Measurements from ENCODE around the gene DOP1B.

DOP1B gene

DNA sequence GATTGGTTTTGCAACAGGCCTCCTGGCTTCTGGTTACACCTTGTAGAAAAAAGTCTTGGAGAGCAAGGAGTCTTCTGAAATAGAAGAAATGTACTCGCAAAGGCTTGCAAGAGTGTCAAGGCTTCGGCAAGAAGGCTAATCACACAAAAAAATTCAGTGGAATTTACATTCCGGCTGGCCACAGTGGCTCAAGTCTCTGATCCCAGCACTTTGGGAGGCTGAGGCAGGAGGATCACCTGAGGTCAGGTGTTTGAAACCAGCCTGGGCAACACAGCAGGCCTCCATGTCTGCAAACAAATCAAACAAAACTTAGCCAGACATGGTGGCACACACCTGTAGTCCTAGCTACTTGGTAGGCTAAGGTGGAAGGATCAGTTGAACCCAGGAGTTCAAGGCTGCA, 7.7 kb upstream of the DOP1B start:
- H3K4me1 ChIP-seq, result no peaks in the 10 kb centered on the region
- H3K4me3 ChIP-seq (ENCODE audit: low read depth, low read length), result no peak overlapping the region
- no peaks in the 10 kb centered on the region; the same call in 1 of the 2 replicates for H3K9me3 ChIP-seq
- H3K27me3 ChIP-seq, result no peaks in the 10 kb centered on the region
- H3K36me3 ChIP-seq, result no peaks in the 10 kb centered on the region
- DNase-seq, result no peak
- TF ChIP-seq, protein P1, sequence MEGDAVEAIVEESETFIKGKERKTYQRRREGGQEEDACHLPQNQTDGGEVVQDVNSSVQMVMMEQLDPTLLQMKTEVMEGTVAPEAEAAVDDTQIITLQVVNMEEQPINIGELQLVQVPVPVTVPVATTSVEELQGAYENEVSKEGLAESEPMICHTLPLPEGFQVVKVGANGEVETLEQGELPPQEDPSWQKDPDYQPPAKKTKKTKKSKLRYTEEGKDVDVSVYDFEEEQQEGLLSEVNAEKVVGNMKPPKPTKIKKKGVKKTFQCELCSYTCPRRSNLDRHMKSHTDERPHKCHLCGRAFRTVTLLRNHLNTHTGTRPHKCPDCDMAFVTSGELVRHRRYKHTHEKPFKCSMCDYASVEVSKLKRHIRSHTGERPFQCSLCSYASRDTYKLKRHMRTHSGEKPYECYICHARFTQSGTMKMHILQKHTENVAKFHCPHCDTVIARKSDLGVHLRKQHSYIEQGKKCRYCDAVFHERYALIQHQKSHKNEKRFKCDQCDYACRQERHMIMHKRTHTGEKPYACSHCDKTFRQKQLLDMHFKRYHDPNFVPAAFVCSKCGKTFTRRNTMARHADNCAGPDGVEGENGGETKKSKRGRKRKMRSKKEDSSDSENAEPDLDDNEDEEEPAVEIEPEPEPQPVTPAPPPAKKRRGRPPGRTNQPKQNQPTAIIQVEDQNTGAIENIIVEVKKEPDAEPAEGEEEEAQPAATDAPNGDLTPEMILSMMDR (IDR thresholded peaks at IDR 0.05; ENCODE audit: low read depth, low read length), result no peak

DNA sequence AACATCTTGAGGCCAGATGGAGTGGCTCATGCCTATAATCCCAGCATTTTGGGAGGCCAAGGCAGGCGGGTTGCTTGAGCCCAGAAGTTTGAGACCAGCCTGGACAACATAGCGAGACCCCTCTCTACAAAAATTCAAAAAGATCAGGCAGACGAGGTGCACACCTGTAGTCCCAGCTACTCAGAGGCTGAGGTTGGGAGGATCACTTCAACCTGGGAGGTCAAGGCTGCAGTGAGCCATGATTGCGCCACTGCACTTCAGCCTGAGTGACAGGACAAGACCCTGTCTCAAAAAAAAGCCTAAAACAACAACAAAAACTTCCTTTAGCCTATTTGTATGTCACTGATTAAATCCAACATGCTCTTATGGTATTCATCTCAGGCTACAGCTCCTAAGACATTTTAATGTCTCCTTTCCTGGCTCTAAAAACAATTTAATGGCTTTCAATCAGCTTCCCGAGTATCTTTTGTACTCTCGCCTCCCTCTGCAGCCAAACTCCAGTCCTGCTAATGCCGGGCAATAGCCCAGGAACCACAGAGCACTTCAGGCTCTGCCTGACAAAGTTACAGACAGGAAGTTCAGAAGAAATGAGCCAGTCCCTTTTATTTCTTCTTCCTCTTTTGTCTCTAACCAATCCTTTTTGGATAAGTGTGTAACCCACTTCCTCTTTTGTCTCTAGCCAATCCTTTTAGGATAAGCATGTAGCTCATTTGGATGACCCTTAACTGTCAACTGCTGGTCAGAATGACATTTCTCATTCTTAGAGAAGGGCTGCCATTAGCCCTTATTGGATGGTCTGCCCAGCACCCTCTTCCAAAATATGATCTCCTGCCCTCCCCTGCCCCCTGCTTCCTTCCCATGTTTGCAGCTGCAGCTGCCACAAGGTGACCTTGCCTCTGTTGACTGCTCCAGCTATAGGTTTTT, 6.6 kb upstream of the DOP1B start:
- Histone ChIP-seq H3K4me3 (ENCODE audit: low read depth, low read length) (no peak overlapping the region), H3K4me1 (no peaks in the 10 kb centered on the region), H3K27me3 (no peaks in the 10 kb centered on the region), H3K9me3 (no peaks in the 10 kb centered on the region; the same call in 1 of the 2 replicates), H3K36me3 (no peaks in the 10 kb centered on the region)
- DNase-seq, result no peak
- TF ChIP-seq, protein P1 (IDR thresholded peaks at IDR 0.05; ENCODE audit: low read depth, low read length), result no peak

DNA sequence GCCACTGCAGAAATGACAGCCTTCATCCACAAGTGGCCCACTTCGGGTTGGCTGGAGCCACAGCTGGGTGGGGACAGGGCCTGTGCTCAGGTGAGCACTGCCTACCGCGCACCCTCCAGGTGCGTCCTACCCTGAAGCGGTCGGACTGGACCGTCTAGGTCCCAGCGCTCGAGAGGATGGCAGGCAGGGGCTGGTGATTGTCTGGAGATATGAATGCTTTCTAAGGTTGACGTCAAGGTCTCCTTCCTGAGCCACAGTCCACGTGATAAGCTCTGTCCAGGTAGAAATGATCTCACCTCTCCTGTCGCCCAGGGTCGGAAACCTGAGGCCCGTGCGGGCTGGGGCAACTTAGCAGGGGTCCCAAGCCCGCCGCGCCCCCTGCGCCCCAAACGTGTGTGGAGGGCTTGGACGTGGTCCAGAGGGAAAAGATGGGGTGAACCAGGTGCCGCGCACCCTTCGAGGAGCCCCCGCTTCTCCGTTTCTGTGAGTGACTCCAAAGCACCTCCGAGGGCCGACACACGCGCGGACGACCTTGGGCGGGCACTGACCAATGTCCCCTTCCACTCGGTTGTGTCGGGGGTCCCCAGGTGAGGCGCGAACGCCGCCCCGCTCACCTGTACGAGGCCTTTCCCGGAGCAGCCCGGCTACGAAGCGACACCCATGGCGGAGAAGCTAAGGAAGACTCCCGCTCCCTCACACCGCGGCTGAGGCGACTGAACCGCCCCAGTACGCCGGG, 853 bp upstream of the DOP1B start:
- TF ChIP-seq, protein P1 (IDR thresholded peaks at IDR 0.05; ENCODE audit: low read depth, low read length), result no peak

DNA sequence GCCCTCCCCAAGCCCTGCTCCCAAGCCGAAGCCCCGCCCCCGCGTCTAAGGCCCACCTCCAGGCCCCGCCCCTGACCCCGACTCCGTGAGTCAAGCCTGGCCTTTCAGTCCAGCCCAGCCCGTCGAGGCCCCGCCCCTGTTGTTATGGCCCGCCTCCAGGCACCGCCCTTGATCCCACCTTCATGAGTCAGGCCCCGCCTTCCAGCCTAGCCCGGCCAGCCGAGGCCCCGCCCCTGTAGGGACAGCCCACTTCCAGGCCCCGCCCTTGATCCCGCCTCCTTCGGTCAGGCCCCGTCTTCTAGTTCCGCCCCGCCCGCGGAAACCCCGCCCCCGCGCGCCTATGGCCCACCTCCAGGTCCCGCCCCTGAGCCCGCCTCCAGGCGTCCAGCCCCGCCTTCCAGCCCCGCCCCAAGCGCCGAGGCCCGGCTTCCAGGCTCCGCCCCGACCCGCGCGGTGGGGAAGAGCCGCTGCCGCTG, 247 bp upstream of the DOP1B start:
- TF ChIP-seq, protein P1 (IDR thresholded peaks at IDR 0.05; ENCODE audit: low read depth, low read length), result no peak
- DNase-seq, result peak; percentile 99
- H3K4me3 ChIP-seq (ENCODE audit: low read depth, low read length), result peak overlapping the region; percentile 59
- no peaks in the 10 kb centered on the region for H3K9me3 ChIP-seq
- peaks cover 17% of the 10 kb centered on the region for H3K27me3 ChIP-seq
- H3K4me1 ChIP-seq, result peaks cover 5% of the 10 kb centered on the region
- no peaks in the 10 kb centered on the region for H3K36me3 ChIP-seq

More for the DNA sequence above, 853 bp upstream of the DOP1B start:
- Histone ChIP-seq H3K4me1 (peaks cover 5% of the 10 kb centered on the region), H3K27me3 (peaks cover 17% of the 10 kb centered on the region), H3K9me3 (no peaks in the 10 kb centered on the region), H3K36me3 (no peaks in the 10 kb centered on the region), H3K4me3 (ENCODE audit: low read depth, low read length) (peak overlapping the region; percentile 43)
- DNase-seq, result no peak

DNA sequence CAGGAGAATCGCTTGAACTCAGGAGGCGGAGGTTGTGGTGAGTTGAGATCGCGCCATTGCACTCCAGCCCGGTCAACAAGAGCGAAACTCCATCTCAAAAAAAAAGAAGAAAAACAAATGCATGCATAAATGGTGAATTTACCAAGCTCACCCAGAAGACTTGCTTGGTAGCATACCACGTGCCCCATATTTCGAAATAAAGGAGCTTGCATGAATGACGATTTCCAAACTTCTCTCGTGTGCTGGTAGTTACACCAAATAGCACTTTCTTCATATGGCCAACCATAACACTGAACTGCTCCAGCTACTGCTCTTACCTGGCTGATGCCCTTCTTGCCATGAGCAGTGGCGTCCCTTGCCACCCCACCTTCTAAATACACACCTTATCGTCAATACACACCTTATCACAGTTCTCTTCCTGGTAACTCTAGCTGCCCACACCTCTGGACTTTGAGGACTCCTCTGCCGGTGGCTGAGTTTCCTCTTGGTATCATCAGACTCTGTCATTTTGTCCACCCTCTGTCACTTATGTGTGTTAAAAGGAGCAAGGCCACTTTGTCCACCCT, 2.8 kb downstream of the DOP1B start:
- TF ChIP-seq, protein P1 (IDR thresholded peaks at IDR 0.05; ENCODE audit: low read depth, low read length), result no peak
- H3K9me3 ChIP-seq, result no peaks in the 10 kb centered on the region
- H3K27me3 ChIP-seq, result peaks cover 17% of the 10 kb centered on the region
- H3K4me1 ChIP-seq, result peaks cover 5% of the 10 kb centered on the region
- no peak overlapping the region for H3K4me3 ChIP-seq (ENCODE audit: low read depth, low read length)
- H3K36me3 ChIP-seq, result no peaks in the 10 kb centered on the region
- no peak for DNase-seq
